ENCODE data around the gene CUL2. TPM values are rescaled to one million over a fixed set of nuclear protein-coding genes. Genes with fewer than 3 reads are reported as not detected.

CUL2 gene
- total and polyA plus RNA-seq, 10 of the 15 experiments (the other 5 are each of a cell fraction or from before 2014, with no cell fraction given) = 11.9 to 56.5 (median 33.2) TPM

- intact Hi-C loops (cut with micrococcal nuclease; ENCODE audit: unreplicated experiment) (no loop called here), in situ Hi-C loops (cut with MboI) (no loop called here)
- TF ChIP-seq CREM (IDR thresholded peaks at IDR 0.05; ENCODE audit: low read depth) = no peak
- TF ChIP-seq, protein P1, sequence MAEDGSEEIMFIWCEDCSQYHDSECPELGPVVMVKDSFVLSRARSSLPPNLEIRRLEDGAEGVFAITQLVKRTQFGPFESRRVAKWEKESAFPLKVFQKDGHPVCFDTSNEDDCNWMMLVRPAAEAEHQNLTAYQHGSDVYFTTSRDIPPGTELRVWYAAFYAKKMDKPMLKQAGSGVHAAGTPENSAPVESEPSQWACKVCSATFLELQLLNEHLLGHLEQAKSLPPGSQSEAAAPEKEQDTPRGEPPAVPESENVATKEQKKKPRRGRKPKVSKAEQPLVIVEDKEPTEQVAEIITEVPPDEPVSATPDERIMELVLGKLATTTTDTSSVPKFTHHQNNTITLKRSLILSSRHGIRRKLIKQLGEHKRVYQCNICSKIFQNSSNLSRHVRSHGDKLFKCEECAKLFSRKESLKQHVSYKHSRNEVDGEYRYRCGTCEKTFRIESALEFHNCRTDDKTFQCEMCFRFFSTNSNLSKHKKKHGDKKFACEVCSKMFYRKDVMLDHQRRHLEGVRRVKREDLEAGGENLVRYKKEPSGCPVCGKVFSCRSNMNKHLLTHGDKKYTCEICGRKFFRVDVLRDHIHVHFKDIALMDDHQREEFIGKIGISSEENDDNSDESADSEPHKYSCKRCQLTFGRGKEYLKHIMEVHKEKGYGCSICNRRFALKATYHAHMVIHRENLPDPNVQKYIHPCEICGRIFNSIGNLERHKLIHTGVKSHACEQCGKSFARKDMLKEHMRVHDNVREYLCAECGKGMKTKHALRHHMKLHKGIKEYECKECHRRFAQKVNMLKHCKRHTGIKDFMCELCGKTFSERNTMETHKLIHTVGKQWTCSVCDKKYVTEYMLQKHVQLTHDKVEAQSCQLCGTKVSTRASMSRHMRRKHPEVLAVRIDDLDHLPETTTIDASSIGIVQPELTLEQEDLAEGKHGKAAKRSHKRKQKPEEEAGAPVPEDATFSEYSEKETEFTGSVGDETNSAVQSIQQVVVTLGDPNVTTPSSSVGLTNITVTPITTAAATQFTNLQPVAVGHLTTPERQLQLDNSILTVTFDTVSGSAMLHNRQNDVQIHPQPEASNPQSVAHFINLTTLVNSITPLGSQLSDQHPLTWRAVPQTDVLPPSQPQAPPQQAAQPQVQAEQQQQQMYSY (CRISPR knock-in tag; IDR thresholded peaks at IDR 0.05) = no peak
- TF ChIP-seq MTA2 (IDR thresholded peaks at IDR 0.05; ENCODE audit: low read depth) = no peak
- no peak for TF ChIP-seq REST (IDR thresholded peaks at IDR 0.05; ENCODE audit: low read depth, low read length)
- no peak for TF ChIP-seq SMC3 (IDR thresholded peaks at IDR 0.05; ENCODE audit: borderline replicate concordance, low read length)
- TF ChIP-seq NR2C2 (IDR thresholded peaks at IDR 0.05; ENCODE audit: borderline replicate concordance, control insufficient read depth, insufficient read length, low read depth) = no peak
- TF ChIP-seq RFX5 (IDR thresholded peaks at IDR 0.05; ENCODE audit: low read depth, low read length) = no peak
- no peak for TF ChIP-seq ZNF24 (IDR thresholded peaks at IDR 0.05)
- TF ChIP-seq, protein P2, sequence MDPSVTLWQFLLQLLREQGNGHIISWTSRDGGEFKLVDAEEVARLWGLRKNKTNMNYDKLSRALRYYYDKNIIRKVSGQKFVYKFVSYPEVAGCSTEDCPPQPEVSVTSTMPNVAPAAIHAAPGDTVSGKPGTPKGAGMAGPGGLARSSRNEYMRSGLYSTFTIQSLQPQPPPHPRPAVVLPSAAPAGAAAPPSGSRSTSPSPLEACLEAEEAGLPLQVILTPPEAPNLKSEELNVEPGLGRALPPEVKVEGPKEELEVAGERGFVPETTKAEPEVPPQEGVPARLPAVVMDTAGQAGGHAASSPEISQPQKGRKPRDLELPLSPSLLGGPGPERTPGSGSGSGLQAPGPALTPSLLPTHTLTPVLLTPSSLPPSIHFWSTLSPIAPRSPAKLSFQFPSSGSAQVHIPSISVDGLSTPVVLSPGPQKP (IDR thresholded peaks at IDR 0.05; ENCODE audit: low read depth, low read length) = no peak
- no peak for TF ChIP-seq MAX (IDR thresholded peaks at IDR 0.05; ENCODE audit: low read depth, low read length)
- TF ChIP-seq SUPT20H (IDR thresholded peaks at IDR 0.05; ENCODE audit: borderline replicate concordance, control insufficient read depth, low read depth, low read length) = no peak
- TF ChIP-seq HDGF (IDR thresholded peaks at IDR 0.05) = no peak
- H3K27ac ChIP-seq (ENCODE audit: control insufficient read depth, insufficient read depth) = no peak overlapping the region
- ChIA-PET SMC1A (ENCODE audit: uncharacterized antibody, unreplicated experiment) (interaction anchor here (1.2 kb wide), 1 partner anchor 17 kb away, joined by 3 read pairs; no protein-coding TSS in a partner anchor), CTCF (interaction anchor here (0.8 kb wide), 1 partner anchor 47 kb away, joined by 5 read pairs; no protein-coding TSS in a partner anchor), POLR2A (no interaction called here), RAD21 (ENCODE audit: unreplicated experiment) (no interaction called here)
- H3K4me3 ChIP-seq = no peak overlapping the region
- no peaks in the 10 kb centered on the region for H3K9me3 ChIP-seq (replicated peaks; ENCODE audit: control insufficient read depth, insufficient read depth, low read length)
- peaks cover 0 to 20% of the 10 kb centered on the region in 2 experiments; a peak in 3 of 4 replicates for H3K36me3 ChIP-seq (ENCODE audit: control insufficient read depth in 2 of 2, insufficient read depth in 2 of 2, low read length in 1 of 2)
- no peak overlapping the region for H2AFZ ChIP-seq (ENCODE audit: control insufficient read depth, low read depth, low read length)
- H3K9ac ChIP-seq (ENCODE audit: control insufficient read depth, insufficient read depth, low read length) = no peak overlapping the region
- no peaks in the 10 kb centered on the region for H3K79me2 ChIP-seq (ENCODE audit: control insufficient read depth, insufficient read depth, low read length)
- FAIRE-seq (no peak), DNase-seq (ENCODE audit: low read depth, low spot score) (no peak), ATAC-seq (no peak)
- H4K20me1 ChIP-seq (ENCODE audit: control insufficient read depth, insufficient read depth) = no peaks in the 10 kb centered on the region
- H3K27me3 ChIP-seq (replicated peaks in 1 of 2; ENCODE audit: control insufficient read depth in 2 of 2, insufficient read depth in 2 of 2, low read length in 1 of 2) = no peaks in the 10 kb centered on the region
- no TSS peak for BruUV-seq (replicated peaks)
- 78% methylated on average over 3 of the region's 3 CpGs for WGBS (ENCODE audit: insufficient coverage, insufficient replicate concordance, low lambda C conversion rate, missing lambda C conversion rate)
- H3K4me2 ChIP-seq (ENCODE audit: control insufficient read depth, insufficient read depth) = no peak overlapping the region
- H3K4me1 ChIP-seq (ENCODE audit: control insufficient read depth, insufficient read depth, low read length) = no peaks in the 10 kb centered on the region
These were observed 26.2 kb downstream of the CUL2 start for GRCh38 chr10:35063837-35064454.

Data from GM12878 (cell line).